ENCODE results near the gene NEAT1.

Gene NEAT1

GRCh38 chr11:65488273-65489034 is 65.9 kb downstream of the NEAT1 start:
- no peak for DNase-seq

- DNase-seq = peak; percentile 79
These were observed 66.6 kb downstream of the NEAT1 start for GRCh38 chr11:65489035-65489705.

GRCh38 chr11:65489706-65490320 is 67.2 kb downstream of the NEAT1 start:
- DNase-seq = peak; percentile 78

- no peak for DNase-seq
These were observed 68.5 kb downstream of the NEAT1 start for GRCh38 chr11:65491163-65491465.

GRCh38 chr11:65491614-65492386 is 69.2 kb downstream of the NEAT1 start:
- DNase-seq = peak; percentile 56

GRCh38 chr11:65492387-65492636 is 69.7 kb downstream of the NEAT1 start:
- no peak for DNase-seq

GRCh38 chr11:65492637-65493366 is 70.2 kb downstream of the NEAT1 start:
- DNase-seq = peak; percentile 78

GRCh38 chr11:65493367-65494176 is 71.0 kb downstream of the NEAT1 start:
- DNase-seq = no peak

All from right forelimb (tissue), 1 donor.